GM19468 (cell line): ENCODE measurements around the gene ELOB.
"Not testable (repeated sequence)": the region's sequence is repeated elsewhere in the genome, so short reads cannot be mapped to it uniquely, and the experiment has no call there.

Experiments used
- ATAC-seq: cut with Tn5 transposase; IDR thresholded peaks from one replicate; pipeline ENCODE4 v1.9.1; 2021; ENCODE audit warnings: mild to moderate bottlenecking, moderate library complexity, moderate number of reproducible peaks; ENCODE audit not compliant: unreplicated experiment; ENCODE audit errors: extremely low read depth

Gene ELOB

DNA sequence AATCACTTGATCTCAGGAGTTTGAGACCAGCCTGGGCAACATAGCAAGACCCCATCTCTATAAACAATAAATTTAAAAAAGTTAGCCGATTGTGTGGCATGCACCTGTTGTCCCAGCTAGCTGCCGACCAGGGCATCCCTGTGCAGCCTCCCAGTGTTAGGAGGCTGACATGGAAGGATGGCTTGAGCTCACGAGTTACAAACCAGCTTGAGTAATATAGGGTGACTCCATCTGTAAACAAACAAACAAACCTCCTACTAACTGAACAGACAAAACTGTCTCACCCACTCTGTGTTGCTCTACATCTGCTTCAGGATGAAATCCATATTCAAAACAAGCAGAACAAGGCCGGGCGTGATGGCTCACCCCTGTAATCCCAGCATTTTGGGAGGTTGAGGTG lies 50.2 kb downstream of the ELOB start:
- ATAC-seq, result no peak

DNA sequence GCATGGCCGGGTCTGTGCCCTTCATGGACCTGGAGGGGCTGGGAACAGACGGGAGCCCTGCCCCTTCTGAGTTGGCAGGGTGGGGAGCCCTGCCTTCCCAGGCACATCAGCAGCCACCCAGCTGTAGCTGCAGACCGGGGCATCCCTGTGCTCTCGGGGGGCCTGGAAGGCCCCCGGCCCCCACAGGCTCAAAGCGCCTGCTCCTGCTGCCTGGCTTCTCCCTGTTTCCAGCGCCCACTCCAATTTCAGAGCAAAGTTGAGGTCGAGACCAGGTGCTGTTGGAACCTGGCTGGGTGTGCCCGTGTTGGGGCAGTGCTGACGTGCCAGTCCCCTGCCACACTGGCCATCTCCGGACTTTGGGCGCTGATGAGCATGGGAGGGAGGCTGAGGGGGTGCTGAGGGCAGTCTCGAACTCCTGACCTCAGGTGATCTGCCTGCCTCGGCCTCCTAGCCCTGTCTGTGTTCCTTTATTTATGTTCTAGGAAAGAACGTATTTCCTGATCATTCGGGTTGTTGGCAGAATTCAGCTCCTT lies 52.2 kb downstream of the ELOB start:
- ATAC-seq, result no peak

DNA sequence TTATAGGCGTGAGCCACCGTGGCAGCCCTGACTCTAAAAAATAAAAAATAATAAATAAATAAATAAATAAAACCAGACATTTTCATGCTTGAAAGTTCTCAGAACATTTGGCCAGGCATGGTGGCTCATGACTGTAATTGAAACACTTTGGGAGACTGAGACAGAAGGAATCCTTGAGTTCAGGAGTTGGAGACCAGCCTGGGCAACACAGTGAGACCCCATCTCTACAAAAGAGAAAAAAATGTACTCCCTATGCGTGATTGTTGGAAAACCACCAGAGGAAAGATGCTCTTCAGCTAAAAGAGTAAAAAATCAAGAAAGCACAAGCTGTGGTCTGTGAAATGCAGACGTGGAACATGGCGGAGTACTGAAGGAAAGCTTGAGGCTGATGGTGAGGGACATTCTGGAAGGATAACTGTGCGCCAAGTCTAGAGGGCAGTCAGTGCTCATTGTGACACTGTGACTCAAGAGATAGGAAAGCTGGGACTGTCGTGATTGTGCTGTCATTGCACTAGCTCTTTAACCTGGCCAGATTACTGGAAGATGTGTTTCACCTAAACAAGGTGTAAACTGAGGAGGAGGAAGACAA lies 52.9 kb downstream of the ELOB start:
- ATAC-seq, result no peak

GRCh38 chr16:2721634-2722173 lies 55.4 kb downstream of the ELOB start:
- not testable (repeated sequence) for ATAC-seq
